ENCODE measurements around the gene USP12. TPM values are rescaled to one million over a fixed set of nuclear protein-coding genes. Genes with fewer than 3 reads are reported as not detected.

USP12 gene
- total RNA-seq, 1 donor from 2014 or later, result 30.5 TPM

DNA sequence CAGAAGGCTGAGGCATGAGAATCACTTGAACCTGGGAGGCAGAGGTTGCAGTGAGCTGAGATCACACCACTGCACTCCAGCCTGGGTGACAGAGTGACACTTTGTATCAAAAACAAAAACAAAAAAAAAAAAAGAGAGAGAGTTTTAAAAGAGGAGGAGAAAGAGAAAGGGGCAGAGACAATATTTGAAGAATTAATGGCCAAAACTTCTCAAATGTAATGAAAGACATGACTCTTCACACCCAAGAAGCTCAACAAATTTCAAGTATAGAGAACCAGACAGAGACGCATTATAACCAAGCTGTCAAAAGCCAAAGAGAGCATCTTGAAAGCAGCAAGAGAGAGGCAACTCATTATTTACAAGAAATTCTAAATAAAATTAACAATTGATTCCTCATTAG, 36.9 kb upstream of the USP12 start:
- TF ChIP-seq, protein P1, sequence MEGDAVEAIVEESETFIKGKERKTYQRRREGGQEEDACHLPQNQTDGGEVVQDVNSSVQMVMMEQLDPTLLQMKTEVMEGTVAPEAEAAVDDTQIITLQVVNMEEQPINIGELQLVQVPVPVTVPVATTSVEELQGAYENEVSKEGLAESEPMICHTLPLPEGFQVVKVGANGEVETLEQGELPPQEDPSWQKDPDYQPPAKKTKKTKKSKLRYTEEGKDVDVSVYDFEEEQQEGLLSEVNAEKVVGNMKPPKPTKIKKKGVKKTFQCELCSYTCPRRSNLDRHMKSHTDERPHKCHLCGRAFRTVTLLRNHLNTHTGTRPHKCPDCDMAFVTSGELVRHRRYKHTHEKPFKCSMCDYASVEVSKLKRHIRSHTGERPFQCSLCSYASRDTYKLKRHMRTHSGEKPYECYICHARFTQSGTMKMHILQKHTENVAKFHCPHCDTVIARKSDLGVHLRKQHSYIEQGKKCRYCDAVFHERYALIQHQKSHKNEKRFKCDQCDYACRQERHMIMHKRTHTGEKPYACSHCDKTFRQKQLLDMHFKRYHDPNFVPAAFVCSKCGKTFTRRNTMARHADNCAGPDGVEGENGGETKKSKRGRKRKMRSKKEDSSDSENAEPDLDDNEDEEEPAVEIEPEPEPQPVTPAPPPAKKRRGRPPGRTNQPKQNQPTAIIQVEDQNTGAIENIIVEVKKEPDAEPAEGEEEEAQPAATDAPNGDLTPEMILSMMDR (IDR thresholded peaks at IDR 0.05; ENCODE audit: insufficient read depth, low read depth, low read length), result no peak
- TF ChIP-seq EZH2 (IDR thresholded peaks at IDR 0.05; ENCODE audit: insufficient read depth, low read length), result no peak
- Mint-ChIP-seq H3K4me1 (ENCODE audit: low read depth, unreplicated experiment) (no peaks in the 10 kb centered on the region), H3K27me3 (ENCODE audit: low read depth, unreplicated experiment) (no peaks in the 10 kb centered on the region), H3K36me3 (ENCODE audit: low read depth, unreplicated experiment) (peaks cover 6% of the 10 kb centered on the region), H3K4me3 (ENCODE audit: unreplicated experiment) (no peak overlapping the region), H3K27ac (ENCODE audit: unreplicated experiment) (no peak overlapping the region), H3K9me3 (ENCODE audit: unreplicated experiment) (peaks cover under 1% of the 10 kb centered on the region)
- Histone ChIP-seq H3K9ac (ENCODE audit: low read length) (no peak overlapping the region), H3K27me3 (ENCODE audit: insufficient read depth, low read length) (no peaks in the 10 kb centered on the region), H3K4me3 (ENCODE audit: insufficient read depth, low read depth, low read length) (no peak overlapping the region), H3K4me1 (ENCODE audit: insufficient read depth, low read length) (no peaks in the 10 kb centered on the region), H3K27ac (ENCODE audit: low read depth, low read length) (no peak overlapping the region), H4K20me1 (ENCODE audit: insufficient read depth, low read length) (no peaks in the 10 kb centered on the region), H2AFZ (ENCODE audit: low read depth, low read length) (no peak overlapping the region), H3K4me2 (ENCODE audit: low read length) (no peak overlapping the region), H3K79me2 (ENCODE audit: insufficient read depth, low read length) (no peaks in the 10 kb centered on the region), H3K36me3 (ENCODE audit: insufficient read depth, low read length) (no peaks in the 10 kb centered on the region), H3K9me3 (ENCODE audit: insufficient read depth, low read depth, low read length) (no peaks in the 10 kb centered on the region)
- FAIRE-seq (no peak), DNase-seq (ENCODE audit: low read depth) (no peak)

DNA sequence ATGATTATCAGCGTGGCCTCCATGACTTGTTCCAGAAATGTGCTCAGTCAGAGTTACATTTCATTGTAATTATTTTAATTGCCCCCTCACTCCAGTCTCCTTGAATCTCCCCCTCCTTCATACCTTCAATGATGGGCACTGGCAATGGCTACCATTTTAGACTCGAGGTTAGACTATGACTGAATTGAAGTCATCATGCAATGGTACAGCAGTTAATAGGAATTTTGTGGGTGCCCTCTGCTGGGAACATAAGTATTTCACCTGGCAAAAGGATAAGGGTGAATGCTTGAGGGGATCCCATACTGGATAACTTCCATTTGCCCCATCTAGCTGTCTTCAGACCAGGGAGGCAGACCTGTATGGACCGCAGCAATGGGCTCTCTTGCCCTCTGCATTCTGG, 32.2 kb upstream of the USP12 start:
- no peaks in the 10 kb centered on the region for H3K4me1 Mint-ChIP-seq (ENCODE audit: low read depth, unreplicated experiment)

DNA sequence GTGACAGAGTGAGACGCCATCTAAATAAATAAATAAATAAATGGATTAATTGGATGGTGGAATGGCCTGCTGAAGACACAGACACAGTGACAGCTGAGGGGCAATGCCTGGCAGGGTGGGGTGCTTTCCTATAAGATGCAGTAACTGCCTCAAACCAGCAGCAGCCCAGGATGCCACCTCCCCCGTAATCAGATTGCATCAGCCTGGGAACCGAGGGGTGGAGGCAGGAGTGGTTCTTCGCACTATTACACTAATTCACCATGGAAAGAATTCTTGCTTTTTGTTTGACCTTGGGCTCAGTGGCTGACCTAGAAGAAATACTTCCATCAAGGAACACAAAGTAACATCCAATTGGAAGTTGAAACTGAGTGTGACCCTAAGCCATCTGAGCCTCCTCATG, 31.6 kb upstream of the USP12 start:
- Histone ChIP-seq H3K79me2 (ENCODE audit: insufficient read depth, low read length) (no peaks in the 10 kb centered on the region), H3K4me3 (ENCODE audit: insufficient read depth, low read depth, low read length) (no peak overlapping the region), H2AFZ (ENCODE audit: low read depth, low read length) (no peak overlapping the region), H3K36me3 (ENCODE audit: insufficient read depth, low read length) (no peaks in the 10 kb centered on the region), H3K9ac (ENCODE audit: low read length) (no peak overlapping the region), H3K4me2 (ENCODE audit: low read length) (no peak overlapping the region), H3K27ac (ENCODE audit: low read depth, low read length) (no peak overlapping the region), H4K20me1 (ENCODE audit: insufficient read depth, low read length) (no peaks in the 10 kb centered on the region), H3K4me1 (ENCODE audit: insufficient read depth, low read length) (no peaks in the 10 kb centered on the region), H3K9me3 (ENCODE audit: insufficient read depth, low read depth, low read length) (no peaks in the 10 kb centered on the region), H3K27me3 (ENCODE audit: insufficient read depth, low read length) (no peaks in the 10 kb centered on the region)
- no peak overlapping the region for H3K27ac Mint-ChIP-seq (ENCODE audit: unreplicated experiment)
- H3K4me3 Mint-ChIP-seq (ENCODE audit: unreplicated experiment), result no peak overlapping the region
- no peak for DNase-seq (ENCODE audit: low read depth)
- H3K36me3 Mint-ChIP-seq (ENCODE audit: low read depth, unreplicated experiment), result peaks cover 8% of the 10 kb centered on the region
- H3K9me3 Mint-ChIP-seq (ENCODE audit: unreplicated experiment), result no peaks in the 10 kb centered on the region
- H3K4me1 Mint-ChIP-seq (ENCODE audit: low read depth, unreplicated experiment), result no peaks in the 10 kb centered on the region
- H3K27me3 Mint-ChIP-seq (ENCODE audit: low read depth, unreplicated experiment), result no peaks in the 10 kb centered on the region
- FAIRE-seq, result no peak
- TF ChIP-seq EZH2 (IDR thresholded peaks at IDR 0.05; ENCODE audit: insufficient read depth, low read length), result no peak
- TF ChIP-seq, protein P1 (IDR thresholded peaks at IDR 0.05; ENCODE audit: insufficient read depth, low read depth, low read length), result no peak

More for the DNA sequence above, 32.2 kb upstream of the USP12 start:
- H4K20me1 ChIP-seq (ENCODE audit: insufficient read depth, low read length), result no peaks in the 10 kb centered on the region
- H3K4me1 ChIP-seq (ENCODE audit: insufficient read depth, low read length), result no peaks in the 10 kb centered on the region
- H3K27me3 ChIP-seq (ENCODE audit: insufficient read depth, low read length), result no peaks in the 10 kb centered on the region
- H3K27ac Mint-ChIP-seq (ENCODE audit: unreplicated experiment), result no peak overlapping the region
- H3K36me3 Mint-ChIP-seq (ENCODE audit: low read depth, unreplicated experiment), result peaks cover 8% of the 10 kb centered on the region
- H3K4me3 ChIP-seq (ENCODE audit: insufficient read depth, low read depth, low read length), result no peak overlapping the region
- H3K27me3 Mint-ChIP-seq (ENCODE audit: low read depth, unreplicated experiment), result no peaks in the 10 kb centered on the region
- H3K4me2 ChIP-seq (ENCODE audit: low read length), result no peak overlapping the region
- no peak overlapping the region for H3K27ac ChIP-seq (ENCODE audit: low read depth, low read length)
- no peaks in the 10 kb centered on the region for H3K79me2 ChIP-seq (ENCODE audit: insufficient read depth, low read length)
- no peak overlapping the region for H3K4me3 Mint-ChIP-seq (ENCODE audit: unreplicated experiment)
- H2AFZ ChIP-seq (ENCODE audit: low read depth, low read length), result no peak overlapping the region
- DNase-seq (ENCODE audit: low read depth) (no peak), FAIRE-seq (no peak)
- no peaks in the 10 kb centered on the region for H3K9me3 Mint-ChIP-seq (ENCODE audit: unreplicated experiment)
- no peak overlapping the region for H3K9ac ChIP-seq (ENCODE audit: low read length)
- no peak for TF ChIP-seq EZH2 (IDR thresholded peaks at IDR 0.05; ENCODE audit: insufficient read depth, low read length)
- TF ChIP-seq, protein P1 (IDR thresholded peaks at IDR 0.05; ENCODE audit: insufficient read depth, low read depth, low read length), result no peak
- no peaks in the 10 kb centered on the region for H3K36me3 ChIP-seq (ENCODE audit: insufficient read depth, low read length)
- no peaks in the 10 kb centered on the region for H3K9me3 ChIP-seq (ENCODE audit: insufficient read depth, low read depth, low read length)

Data from astrocyte (in vitro differentiated cells and primary cell).